PC-9 (cell line): ENCODE results near the gene STARD10.

Source experiments
- CTCF ChIP-seq: fragments of 200-600 bp; sonication (generic); conservative IDR thresholded peaks from 2 replicates; pipeline ENCODE4 v1.6.1; 2017; ENCODE audit warnings: mixed run types, antibody characterized with exemption, mild to moderate bottlenecking, moderate library complexity
- EZH2 ChIP-seq: fragments of 200-600 bp; sonication (generic); IDR thresholded peaks from 2 replicates; pipeline ENCODE4 v1.8.0; 2017; ENCODE audit warnings: antibody characterized with exemption, low read depth

GRCh38 chr11:72841397-72841796 is 47.5 kb upstream of the STARD10 start:
- TF ChIP-seq CTCF (no peak), EZH2 (no peak)
